SHP77 treated with DMSO at 0.1 percent for 48 hours (cell line): ENCODE measurements around the gene CETN2.
"Not testable (repeated sequence)": the region's sequence is repeated elsewhere in the genome, so short reads cannot be mapped to it uniquely, and the experiment has no call there.

Source experiments
- DNase-seq: peaks from one replicate; lab custom pipeline; 2025; lab: John Stamatoyannopoulos, UW

The CETN2 gene

DNA sequence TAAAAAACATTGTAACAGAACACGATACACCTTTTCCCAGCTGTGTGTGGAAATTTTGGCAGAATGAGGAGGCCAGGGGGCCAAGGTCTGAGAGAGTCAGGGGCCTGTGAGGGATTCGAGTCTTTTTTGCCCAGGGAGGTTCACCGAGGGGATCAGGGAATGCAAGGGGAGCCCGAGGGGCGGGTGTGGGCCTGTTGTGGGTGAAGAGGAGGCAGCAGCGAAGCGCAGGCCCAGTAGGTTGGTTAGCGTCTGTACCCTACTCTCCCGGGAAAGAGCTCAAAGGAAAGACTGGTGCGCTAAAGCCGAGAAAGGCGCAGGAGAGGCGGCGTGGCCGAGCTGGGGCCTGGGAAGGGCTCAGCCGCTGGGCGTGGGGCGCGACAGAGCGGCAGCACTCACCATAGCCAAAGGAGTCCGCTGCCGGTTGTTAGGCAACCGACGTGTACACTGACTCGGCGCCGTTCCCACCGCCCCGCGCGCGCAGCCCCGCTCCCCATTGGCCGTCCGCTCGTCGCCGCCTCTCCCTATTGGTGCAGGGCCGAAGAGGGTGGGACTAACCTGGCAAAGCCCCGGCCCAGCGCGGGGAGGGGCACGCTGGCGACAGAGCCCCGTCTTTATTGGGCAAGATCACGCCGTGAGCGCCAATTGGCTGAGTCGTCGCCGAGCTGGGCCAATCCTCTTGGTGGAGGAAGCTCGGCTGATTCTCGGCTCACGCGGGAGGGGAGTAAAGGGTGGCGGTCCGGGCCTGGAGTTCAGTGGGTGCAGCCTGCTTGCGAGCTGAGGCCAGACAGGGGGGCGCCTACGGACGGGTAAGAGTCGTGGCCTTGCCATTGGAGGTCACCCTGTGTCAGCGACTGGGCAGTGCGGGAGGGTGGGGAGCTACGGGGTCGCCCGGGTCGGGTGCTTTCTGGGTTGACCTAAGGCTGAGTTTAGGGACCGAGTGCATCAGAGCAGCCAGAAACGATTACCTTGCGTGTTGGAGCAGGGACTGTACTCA lies at the start of gene CETN2, which contains the start of gene NSDHL:
TSS of gene CETN2 (minus strand) at position 446 of the 994 bp plus-strand sequence. CDS start at position 399, 47 bp downstream.
TSS of gene NSDHL (plus strand) at position 752 of the 994 bp plus-strand sequence. CDS start 15,262 bp downstream, outside the sequence.
- DNase-seq: peak; percentile 73

GRCh38 chrX:152878976-152879755 lies 48.6 kb upstream of the CETN2 start:
- DNase-seq: no peak

- no peak for DNase-seq
These were observed 46.6 kb upstream of the CETN2 start for GRCh38 chrX:152876931-152877840.

- no peak for DNase-seq
These were observed 42.8 kb upstream of the CETN2 start for GRCh38 chrX:152873361-152873760.

GRCh38 chrX:152872522-152872921 lies 42.0 kb upstream of the CETN2 start:
- no peak for DNase-seq

- DNase-seq: no peak
These were observed 40.7 kb upstream of the CETN2 start for GRCh38 chrX:152871260-152871659.

DNA sequence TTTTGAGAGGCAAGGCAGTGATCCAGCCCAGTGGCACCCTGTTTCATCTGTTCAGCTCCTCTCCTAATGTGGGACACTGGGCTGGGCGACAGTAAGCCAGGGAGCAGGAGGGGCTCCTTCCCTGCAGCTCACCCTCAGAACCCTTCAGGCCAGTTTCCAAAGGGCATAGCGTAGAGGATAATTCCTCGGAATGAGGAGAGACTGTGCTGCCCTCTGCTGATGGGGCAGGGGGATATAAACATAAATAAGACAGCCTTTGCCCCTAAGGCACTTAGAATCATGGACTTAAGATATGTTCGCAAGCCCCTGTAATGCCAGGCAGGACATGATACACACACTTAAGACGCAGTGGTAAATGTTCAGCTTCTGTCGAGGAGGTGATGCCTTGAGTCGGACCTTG lies 39.4 kb upstream of the CETN2 start:
- DNase-seq: no peak

- no peak for DNase-seq
These were observed 35.8 kb upstream of the CETN2 start for GRCh38 chrX:152866386-152866785.

- no peak for DNase-seq
These were observed 34.8 kb upstream of the CETN2 start for GRCh38 chrX:152865232-152865920.

DNA sequence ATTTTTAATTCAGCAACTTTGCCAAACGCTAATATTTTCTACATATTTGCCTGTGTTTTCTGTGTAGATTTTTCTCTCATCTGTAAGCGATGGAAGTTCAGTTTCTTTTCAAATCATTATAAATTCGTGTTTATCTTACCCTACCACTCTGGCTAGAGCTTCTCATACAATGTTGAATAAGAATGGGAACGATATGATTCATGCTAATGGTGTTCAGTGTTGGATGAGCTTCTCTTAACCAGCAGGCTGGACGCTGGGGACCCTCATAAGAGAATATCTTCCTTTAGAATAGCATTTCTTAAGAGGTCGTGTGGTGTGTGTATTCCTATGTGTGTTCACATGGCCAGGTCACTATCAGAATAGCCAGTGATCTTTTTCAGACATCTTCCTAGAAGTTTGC lies 31.3 kb upstream of the CETN2 start:
- no peak for DNase-seq

DNA sequence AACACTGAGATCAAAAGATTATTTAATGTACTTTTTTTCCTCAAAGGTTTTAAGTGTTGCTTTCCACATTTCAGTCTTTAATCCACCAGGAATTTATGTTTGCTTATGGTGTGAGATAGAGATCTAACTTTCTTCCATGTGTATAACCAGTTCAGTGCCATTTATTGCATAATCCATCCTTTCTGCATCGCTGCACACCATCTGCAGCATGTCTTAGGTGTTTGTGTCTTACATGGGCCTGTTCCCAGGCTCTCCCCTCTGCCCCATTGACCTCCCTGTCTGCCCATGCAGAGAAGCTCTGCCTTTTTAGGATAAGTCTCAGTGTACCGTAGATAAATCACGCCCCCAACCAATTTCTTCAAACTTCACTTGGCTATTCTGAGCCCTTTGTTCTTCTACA lies 30.6 kb upstream of the CETN2 start:
- no peak for DNase-seq

GRCh38 chrX:152853986-152854385 lies 23.4 kb upstream of the CETN2 start:
- no peak for DNase-seq

- no peak for DNase-seq
These were observed 19.9 kb upstream of the CETN2 start for GRCh38 chrX:152850465-152850864.

DNA sequence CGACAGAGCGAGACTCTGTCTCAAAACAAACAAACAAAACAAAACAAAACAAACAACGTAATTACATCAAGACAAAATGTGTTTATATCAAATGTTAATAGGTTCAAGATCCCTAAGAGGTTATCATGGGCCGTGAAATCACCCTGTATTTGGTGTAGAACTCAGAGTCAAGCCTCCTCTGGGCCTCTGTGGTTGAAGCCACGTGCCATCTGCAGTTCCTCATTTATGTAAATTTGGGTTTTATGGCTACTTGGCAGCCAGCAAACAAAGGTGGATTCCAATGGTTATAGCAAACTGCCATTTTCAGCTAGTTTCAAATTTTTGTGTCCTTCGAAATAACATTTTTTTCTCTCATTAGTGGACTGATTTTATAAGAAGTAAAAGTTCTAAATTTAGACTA lies 16.7 kb upstream of the CETN2 start:
- DNase-seq: no peak

DNA sequence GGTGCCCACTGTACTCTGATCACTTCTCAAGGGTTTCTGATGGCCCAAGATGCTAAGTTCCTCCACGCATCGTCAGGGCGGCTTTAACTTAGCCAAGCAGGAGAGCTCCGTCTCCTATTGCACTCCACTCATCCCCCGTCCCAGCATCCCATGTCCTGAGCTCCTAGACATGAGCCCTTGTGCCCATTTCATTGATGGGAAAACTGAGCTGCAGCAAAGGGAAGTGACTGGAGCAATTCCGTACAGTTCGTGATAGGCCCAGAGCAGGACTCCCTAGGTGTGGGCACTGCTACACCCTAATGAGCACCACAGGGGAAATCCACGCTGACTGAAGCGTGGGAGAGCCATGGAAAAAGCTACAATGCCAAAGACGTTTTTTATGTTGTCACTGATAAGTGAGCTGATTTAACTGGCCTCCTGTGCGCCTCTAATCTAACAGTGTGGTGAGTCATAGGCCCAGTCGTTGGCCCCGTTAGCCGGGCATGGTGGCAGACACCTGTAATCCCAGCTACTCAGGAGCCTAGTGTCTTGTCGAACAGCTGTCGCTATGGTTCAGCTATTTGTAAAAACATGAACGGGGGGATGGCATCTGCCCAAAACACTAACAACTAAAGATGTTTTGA lies 15.2 kb upstream of the CETN2 start:
- DNase-seq: no peak

GRCh38 chrX:152844256-152844655 lies 13.7 kb upstream of the CETN2 start:
- DNase-seq: no peak

DNA sequence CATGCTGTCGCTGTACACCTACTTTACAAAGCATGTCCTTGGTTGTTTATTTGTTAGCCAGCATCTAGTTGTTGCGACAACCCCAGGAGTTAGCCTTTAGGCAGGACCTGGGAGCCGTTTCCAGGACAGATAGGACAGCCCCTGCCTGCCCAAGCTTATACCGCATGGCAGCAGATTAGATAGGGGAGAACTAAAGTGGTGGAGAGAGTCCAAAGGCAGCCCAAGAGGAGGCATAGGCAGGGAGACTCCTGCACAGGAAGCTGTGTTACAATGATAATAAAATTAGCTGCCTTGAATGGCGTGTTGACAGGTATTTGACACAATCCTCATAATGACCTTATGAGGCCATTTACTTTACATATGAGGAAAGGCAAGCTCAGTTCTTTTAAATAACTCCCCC lies 13.3 kb upstream of the CETN2 start:
- DNase-seq: no peak

GRCh38 chrX:152842772-152843338 lies 12.3 kb upstream of the CETN2 start:
- DNase-seq: no peak

DNA sequence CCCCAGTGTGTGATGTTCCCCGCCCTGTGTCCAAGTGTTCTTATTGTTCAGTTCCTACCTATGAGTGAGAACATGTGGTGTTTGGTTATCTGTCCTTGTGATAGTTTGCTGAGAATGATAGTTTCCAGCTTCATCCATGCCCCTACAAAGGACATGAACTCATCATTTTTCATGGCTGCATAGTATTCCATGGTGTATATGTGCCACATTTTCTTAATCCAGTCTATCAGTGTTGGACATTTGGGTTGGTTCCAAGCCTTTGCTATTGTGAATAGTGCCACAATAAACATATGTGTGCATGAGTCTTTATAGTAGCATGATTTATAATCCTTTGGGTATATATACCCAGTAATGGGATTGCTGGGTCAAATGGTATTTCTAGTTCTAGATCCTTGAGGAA lies 4.9 kb upstream of the CETN2 start:
- not testable (repeated sequence) for DNase-seq

- DNase-seq: no peak
These were observed 2.8 kb upstream of the CETN2 start for GRCh38 chrX:152833378-152833777.
